ENCODE data around the gene UGT1A5.

UGT1A5 gene

DNA sequence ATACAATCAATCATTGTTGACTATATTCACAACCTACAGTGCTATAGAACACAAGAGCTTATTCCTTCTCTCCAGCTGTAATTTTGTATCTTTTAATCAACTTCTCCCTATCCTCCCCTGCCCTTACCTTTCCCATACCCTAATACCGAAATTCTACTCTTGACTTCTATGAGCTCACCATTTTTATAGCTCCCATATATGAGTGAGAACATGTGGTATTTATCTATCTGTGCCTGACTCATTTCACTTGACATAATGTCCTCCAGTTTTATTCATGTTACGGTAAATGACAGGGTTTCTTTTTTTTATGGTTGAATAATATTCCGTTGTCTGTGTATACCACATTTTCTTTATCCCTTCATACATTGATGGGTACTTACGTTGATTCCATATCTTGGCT lies 68.1 kb downstream of the UGT1A5 start:
- DNase-seq (ENCODE audit: low read depth in 2 of 2) = no peak

DNA sequence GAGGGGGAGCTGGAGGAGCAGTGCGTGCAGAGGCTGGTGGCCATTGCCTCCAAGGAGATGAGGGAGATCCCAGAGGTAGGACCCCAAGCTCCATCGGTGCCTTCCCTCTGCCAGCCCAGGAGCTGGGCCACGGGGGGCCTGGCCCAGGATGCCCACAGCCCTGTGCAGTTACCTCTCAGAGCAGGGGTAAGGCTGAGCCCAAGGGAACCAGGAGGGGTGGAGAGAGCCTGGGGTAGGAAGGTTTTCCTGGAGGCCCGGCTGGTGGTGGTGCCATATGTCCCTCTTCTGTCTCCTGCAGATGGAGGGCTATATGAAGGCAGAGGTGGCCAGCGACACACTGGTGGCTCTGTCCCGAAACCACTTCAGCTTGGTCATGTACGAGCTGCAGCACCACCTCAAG lies 76.8 kb downstream of the UGT1A5 start:
- no peak for DNase-seq (ENCODE audit: low read depth in 2 of 2)

DNA sequence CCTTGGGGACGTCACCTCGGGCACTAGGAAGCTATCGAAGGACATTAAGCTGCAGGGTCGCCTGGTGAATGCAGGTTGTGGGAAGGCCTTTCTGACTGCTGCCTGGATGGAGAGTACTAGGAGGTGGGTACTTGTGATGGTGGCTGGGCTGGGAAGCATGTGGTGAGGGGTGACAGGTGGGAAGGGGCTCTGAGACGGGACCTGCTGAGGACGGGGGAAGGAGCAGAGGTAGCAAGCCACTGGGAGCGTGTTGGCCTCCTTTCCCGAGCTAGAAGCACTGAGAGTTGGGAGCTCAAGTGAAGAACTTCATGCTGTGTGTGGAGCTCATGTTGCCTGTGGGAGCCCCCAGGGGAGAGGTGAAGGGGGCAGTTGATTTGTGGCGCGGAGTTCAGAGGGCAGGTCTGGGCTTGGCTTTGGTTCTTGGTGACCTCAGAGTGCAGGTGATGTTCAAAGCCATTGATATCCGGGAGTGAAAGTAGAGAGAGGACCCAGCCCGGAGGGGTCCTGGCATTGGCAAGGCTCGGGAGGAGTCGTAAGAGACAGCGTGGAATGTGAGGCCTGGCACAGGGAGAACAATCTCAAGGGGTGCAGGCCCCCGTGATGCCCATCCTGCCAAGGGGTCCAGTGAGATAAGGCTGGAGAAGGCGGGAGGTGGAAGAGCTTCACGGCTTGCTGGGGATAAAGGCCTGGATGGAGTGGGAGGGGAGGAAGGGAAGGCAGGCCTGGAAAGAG lies 78.6 kb downstream of the UGT1A5 start:
- DNase-seq (ENCODE audit: low read depth in 2 of 2) = no peak

DNA sequence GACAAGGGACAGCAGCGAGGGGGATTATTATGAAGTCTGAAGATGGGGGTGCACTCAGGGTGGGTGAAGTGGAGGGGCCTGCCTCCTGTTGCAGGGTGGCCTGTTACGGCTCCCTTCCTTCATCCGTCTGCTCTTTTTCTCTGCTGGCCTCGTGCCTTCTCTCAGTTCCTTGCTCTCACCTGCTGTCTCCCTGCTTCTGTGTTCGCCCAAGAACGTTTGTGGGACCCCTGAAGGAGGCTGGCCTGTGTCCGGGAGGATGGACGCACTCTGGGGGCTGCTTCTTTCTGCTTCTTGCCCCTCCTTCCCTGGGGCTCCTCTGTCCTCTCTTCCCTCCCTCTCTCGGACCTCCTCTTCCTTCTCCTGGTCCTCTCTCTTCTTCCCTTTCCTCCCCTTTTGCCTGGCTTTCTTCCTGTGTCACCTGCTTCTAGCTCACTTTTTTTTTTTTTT lies 79.2 kb downstream of the UGT1A5 start:
- no peak for DNase-seq (ENCODE audit: low read depth in 2 of 2)

DNA sequence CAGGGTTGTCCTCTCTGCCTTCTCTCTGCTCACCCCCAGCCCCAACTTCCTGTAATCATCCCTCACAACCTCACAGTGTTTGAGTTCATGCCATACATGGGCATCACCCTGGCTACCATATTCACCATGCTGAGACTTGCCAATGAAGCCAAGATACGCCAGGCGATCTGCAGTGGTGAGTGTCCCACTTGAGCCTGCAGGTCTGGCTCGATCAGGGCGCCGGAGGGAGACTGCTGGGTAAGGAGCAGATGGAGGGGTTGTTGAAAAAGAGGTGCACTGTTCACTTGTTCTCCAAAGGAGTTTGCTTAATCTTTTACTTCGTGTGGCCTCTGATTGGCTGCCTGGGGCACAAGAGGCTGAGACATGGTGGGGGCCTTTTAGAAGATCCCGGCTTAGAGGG lies 80.0 kb downstream of the UGT1A5 start:
- DNase-seq (ENCODE audit: low read depth in 2 of 2) = no peak

DNA sequence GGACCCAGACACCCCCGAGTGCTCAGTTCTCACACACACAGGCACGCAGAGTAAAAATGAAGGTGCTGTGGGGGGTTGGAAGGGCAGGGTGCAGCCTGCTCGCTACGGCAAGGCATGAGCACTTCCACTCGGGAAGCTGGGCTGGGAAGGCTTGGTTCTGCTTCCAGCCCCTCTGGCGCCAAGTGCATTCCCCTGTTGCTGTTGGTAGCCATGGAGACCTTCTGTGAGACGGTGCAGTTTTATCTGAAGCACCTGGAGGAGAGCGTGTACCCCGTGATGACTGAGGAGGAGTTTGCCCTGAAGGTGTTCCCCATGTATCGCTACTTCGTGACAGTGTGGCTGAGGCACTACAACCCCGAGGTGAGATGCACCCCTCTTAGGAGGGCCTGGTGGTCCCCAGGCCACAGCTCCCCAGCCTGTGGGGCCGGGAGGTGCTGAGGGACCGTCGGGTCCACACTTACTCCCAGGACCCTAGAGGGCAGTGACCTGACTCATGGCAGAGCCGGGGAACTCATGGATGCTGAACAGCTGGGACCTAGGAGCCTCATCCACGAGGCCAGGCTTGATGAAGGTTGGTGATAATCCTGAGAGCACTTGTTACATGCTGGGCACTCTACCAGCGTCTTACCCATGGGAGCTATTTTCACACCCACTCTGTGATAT lies 80.9 kb downstream of the UGT1A5 start:
- DNase-seq (ENCODE audit: low read depth in 2 of 2) = no peak

DNA sequence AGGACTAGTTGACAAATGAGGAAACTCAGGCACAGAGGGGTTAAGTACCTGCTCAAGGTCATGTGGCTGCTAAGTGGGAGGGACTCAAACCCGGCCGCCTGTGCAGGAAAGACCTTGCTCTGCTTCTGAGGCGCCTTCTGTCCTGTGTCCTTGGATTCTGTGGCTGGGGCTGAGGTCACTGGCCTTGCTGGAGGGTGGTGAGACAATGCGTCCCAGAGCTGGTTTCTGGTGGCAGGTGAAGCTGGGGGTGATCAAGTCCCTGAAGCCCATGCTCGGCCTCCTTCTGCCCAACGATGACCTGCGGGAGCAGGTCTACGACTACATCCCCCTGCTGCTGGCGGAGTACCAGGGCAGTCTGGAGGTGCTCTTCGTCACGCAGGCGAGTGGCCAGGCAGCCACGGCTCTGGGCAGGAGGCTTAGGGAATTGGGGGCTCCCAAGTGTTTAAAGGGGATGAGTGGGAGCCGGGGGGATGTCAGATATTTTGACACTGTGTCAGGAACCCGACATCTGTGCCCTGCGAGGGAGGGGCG lies 81.5 kb downstream of the UGT1A5 start:
- DNase-seq (ENCODE audit: low read depth in 2 of 2) = no peak

DNA sequence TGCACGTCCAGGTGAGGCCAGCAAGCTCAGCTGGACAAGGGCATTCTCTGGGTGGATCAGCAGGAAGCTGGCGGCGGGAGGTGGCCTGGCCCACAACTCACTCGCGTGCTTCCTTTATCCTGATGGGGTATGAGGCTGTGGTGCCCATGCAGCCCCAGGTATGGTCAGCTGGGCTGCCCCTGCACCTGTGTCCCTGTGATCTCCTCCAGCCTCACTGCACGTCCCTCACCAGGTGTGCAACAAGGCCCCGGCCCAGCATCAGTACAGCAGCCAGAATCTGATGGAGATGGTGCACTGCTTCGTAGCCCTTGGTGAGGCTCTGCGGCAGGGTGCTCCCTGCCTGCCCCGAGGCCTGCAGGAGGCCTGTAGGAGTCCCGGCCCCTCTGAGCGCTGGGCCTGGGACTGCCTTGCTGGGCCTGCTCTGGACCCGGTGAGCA lies 83.0 kb downstream of the UGT1A5 start:
- DNase-seq (ENCODE audit: low read depth in 2 of 2) = no peak

DNA sequence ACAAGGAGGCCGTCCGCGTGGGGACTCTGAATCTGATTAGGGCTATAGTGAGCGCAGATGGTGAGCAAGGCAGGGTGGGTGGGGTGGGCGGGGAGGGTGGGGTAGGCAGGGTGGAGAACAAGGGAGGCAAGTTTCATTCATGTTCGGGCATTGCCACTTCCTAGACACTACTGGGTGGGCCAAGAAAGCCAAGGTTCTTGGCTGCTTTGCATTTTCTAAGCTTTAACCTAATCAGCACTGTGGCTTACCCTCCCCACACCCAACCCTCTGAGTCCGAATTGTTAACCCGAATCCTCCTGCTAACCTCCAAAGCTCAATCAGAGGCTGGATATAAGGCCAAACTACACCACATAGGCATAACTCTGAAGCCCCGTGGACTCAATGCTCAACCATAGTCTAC lies 83.5 kb downstream of the UGT1A5 start:
- DNase-seq (ENCODE audit: low read depth in 2 of 2) = no peak

DNA sequence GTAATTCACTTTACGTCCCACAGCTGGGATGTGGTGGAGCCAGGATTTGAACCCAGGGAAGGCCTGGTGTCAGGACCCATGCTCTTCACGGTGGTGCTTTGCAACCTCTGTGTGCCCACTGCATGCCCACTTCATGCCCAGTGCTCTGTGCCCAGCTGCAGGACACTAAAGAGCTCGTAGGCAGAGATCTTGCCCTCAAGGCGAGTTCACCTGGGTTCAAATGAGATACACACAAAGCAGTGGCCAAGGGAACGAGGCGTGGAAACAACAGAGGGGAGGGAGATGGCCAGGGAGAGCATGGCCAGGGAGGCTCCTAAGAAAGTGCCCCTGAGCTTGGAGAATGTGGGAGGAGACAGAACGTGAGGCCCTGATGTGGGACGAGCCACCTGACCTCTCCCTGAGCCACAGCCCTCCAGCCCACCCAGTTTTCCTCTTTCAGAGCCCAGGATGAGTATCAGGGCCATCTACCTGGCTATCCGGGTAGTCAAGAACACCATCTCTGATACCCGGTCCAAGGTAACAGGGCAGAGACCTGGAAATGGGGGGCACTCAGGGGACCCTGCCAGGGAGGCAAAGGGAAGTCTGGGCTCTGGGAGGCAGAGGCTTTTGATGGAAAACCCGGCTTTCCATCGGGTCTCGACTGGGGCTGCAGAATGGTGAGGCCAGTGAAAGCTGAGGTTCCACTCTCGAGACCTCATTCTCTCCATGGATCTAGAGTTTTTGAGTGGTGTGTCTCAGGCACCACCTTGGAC lies 85.8 kb downstream of the UGT1A5 start:
- no peak for DNase-seq (ENCODE audit: low read depth in 2 of 2)

DNA sequence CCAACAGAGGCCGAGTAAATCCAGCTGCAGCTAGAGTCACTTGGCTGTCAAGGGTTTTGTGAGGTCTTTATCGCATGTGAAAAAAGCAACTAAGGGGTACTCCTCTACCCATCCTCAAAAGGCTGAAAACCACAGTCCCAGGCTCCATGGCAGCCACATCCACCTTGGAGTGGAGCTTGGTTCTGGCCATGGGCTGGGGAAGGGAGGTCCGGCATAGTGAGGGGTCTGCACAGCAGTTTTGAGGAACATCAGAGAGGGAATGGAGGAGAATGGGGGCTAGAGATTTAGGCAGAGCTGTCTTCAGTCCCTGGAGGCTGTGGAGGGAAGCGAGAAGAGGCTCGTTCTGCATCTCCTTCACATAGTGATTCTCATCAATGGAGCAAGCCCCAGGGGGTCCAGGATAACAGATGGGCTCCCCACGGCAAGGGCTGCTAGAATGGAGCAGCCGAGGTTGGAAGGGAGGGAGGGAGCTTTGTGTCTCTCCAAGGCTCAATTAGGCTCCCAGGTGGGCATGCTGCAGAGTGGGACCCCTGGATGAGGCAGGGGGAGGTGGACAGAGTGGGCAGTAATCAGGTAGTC lies 86.5 kb downstream of the UGT1A5 start:
- no peak for DNase-seq (ENCODE audit: low read depth in 2 of 2)

DNA sequence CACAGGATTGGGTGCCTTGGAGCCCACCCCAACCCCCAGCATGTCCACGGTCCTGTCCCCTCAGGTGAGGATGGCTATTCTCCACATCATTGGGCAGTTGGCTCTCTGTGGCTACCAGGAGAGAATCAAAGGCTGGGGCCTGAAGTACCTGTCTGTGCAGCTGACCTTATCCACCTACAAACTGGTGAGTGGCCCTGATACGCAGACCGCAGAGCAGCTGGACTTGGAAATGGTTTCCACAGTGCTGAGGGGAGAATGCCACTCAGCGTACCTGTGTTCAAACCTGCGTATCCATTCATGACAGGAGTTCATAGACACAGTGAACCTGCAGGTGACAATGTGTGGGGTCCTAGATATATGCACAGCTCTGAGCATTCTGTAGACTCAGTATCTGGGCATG lies 87.0 kb downstream of the UGT1A5 start:
- no peak for DNase-seq (ENCODE audit: low read depth in 2 of 2)

DNA sequence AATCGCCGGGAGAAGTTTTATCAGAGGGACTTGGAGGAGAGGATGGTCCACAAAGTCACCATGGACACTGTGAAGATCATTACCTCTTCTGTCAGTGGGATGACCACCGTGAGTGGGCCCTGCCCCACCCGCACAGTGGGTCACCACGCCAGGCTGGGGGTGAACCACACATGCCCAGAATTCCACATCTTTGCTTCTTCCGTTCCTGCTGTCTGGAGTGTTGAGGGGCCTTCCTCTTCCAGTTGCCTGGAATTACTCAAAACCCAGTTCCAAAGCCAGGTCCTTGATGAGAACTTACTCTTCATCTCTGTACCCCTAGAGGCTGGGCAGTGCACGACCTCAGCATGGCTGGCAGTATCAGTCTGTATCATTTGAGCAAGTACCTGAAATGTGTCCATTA lies 87.5 kb downstream of the UGT1A5 start:
- DNase-seq (ENCODE audit: low read depth in 2 of 2) = no peak

DNA sequence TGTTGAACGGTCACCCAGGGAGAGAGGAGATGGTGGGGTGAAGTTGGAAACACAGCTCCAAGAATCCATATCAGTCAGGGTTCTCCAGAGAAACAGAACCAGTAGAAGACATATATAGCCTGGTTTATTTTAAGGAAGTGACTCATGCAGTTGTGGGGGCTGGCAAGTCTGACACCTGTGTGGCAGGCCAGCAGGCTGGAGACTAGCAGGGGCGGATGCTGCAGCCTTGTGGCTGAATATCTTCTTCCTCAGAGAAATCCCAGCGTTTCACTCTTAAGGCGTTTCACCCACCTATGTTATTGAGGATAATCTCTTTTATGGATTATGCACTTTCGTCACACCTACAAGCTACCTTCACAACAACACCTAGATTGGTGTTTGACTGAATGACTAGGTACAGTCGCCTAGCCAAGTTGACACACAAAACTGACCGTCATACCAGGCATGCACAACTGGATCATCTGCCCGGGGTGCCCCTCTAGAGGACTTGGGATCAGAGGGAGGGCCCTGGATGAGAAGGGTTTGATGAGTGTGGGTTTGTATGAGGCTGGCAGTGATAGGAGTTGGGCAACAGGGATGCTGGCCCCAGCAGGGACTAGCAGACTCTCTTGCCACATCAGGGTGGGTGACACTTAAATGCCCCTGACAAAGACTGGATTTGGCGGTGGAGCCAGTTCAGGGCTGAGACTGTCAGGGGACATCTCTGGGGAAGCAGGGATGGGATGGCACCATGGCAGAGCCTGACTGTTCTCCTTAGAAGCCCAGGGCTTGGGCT lies 88.8 kb downstream of the UGT1A5 start:
- no peak for DNase-seq (ENCODE audit: low read depth in 2 of 2)

DNA sequence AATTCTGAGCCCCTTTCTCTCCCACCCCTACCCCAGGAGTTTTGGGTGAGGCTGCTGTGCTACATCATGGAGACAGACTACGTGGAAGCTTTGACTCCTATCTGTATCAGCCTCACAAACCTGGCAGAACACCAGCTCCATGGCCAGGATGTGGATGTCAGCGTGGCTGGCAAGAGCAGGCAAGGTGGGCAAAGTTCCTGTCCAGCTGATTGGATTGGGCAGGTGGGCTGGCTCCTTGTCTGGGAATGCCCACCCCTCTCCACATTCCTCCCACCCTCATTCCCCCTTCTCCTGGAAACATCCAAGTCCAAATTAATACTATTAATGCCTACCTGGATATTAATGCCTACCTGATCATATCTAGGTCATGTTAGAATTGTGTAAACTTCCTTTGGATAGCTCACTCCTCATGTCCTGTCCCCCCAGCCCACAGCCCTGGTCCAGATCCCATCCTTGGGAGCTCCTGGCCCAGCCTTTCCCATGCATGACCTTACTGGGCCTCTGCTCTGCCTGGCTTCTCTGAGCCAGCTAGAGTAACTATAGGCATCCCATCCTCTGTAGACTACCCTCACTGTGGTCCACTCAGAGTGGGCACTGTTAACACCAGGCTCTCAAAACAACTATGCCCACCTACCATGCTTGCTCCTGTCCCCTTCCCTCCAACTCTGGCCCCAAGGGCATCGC lies 89.6 kb downstream of the UGT1A5 start:
- no peak for DNase-seq (ENCODE audit: low read depth in 2 of 2)

DNA sequence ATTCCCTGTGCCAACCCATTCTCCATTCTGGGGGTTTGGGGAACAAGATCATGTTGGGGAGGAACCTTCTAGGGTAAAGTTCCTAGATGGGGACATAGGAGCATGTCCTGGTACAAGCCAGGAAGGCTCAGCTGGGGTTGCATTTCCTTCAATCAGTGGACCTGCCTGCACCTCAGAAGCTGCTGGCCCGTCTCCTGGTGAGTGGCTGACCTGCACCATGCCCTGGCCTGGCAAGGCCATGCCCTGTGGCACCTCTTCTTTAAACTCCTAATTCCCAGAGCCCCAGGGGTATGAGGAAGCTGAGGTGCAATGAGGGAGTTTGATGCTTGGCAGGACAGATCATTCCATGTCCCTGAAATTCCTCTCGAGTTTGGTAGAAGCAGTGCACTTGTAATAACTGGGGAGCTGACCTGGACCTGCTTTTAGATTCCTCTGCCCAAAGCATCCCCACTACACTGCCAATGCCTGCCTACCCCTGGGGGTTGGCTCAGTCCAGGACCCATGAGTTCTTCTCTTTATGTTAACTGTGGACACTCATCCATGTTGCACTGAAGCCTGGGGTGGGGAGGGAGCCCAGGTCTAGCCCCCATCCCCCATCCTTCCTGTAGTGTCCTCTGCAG lies 90.7 kb downstream of the UGT1A5 start:
- no peak for DNase-seq (ENCODE audit: low read depth in 2 of 2)

DNA sequence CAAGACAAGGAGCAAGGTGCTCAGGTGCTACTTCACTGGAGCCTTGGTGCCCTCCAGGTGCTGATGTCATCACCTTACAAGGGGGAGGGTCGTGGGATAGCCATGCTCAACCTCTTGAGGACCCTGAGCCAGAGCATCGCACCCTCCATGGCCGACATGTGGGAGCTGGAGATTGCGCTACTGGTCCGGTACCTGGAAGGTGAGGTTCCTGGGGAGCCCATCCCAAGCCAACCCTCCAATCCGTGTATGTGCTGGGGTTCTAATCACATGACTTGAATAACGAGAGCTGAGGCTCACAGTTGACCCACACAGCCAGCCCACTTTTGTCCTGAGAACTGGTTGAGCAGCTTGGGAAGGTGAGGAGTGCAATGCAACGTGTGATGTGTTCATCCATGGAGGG lies 91.3 kb downstream of the UGT1A5 start:
- DNase-seq (ENCODE audit: low read depth in 2 of 2) = no peak

DNA sequence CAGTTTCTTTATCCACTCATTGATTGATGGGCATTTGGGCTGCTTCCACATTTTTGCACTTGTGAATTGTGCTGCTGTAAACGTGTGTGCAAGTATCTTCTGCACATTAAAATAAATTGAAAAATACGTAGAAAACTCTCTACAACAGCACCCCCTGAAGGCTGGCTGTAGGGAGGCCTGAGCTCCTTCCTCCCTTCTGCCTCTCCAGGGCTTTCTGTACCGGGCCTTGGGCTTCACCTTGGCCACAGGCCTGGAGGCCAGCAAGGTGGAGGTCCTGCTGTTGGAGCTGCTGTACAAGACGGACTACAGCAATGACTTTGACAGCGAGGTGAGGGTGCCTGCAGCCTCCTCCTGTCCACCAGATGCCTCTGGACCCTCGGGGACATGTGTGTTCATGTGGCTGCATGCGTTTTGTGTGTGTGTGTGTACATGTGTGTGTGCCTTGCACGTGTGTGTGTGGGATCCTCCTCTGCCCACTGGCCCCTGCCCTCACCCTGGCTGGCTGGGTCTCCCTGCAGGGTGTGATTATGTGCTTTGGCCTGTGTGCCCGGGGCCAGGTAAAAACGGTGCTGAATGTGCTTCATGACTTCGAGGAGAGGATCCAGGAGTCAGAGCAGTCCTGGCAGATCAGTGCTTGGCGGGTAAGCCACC lies 94.6 kb downstream of the UGT1A5 start:
- DNase-seq (ENCODE audit: low read depth in 2 of 2) = no peak

DNA sequence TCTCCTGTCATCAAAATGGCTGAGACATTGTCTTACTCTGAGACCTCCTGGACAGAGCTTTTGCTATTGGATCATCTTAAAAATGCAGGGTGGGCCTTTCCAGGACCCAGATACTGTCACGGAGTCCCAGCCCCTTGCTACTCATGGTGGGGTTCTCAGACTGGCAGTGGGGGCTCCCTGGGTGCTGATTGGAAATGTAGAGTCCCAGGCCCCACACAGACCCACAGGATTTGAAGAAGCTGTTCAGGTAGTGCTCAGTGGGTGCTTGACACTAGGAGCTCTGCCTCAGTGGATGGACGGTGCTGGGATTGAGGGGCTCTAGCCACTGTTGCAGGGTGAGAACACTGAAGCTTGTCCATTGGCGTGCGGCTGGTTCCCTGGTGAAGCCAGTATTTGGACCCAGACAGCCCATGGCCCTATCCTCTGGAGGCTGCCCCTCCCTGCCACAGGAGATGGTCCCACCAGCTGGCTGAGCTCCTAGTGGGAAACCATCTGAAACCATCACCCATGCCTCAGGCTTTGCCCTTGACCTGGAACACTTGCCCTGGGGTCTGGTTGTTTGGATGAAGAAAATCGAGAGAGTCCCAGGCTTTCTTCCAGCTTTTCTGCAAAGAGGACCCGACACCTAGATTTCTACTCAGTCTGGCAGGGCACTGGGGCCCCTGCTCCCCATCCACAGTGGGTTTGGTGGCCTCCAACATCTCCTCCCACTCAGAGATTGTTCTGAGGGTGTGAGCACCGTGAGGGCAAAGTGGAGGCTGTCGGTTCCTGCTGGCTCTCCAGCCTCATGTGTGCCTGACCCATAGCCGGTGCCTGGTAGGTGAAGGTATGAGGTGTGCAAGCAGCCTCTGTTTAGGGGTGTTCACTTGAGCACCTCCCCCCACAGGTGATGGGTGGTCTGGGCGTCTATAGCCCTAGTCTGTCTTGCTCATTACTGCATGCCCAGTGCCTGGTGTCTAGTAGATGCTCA lies 95.5 kb downstream of the UGT1A5 start:
- DNase-seq (ENCODE audit: low read depth in 2 of 2) = no peak
